Activated naive CD8-positive, alpha-beta T cell treated with anti-CD3 and anti-CD28 coated beads, Interleukin-2, amount 50 U/mL, for 24 hours (primary cell): ENCODE results near the gene STK17B.
A peak's percentile ranks its signal among the peaks of the same experiment; 100 is the strongest.

Experiments
- ATAC-seq: fragments of 150-1000 bp; cut with Tn5 transposase; one replicate; pipeline ENCODE4 v1.10.0; 2021
- DNase-seq: peaks from one replicate; pipeline ENCODE4 v3.0.0; 2021
- H3K27ac Mint-ChIP-seq: one replicate; pipeline ENCODE4 v1.8.0; 2021; ENCODE audit warnings: mild to moderate bottlenecking, mixed read lengths
- H3K27me3 Mint-ChIP-seq: one replicate; pipeline ENCODE4 v1.8.0; 2021; ENCODE audit warnings: mixed read lengths
- H3K36me3 Mint-ChIP-seq: one replicate; pipeline ENCODE4 v1.8.0; 2021; ENCODE audit warnings: low read depth, mixed read lengths
- H3K4me1 Mint-ChIP-seq: one replicate; pipeline ENCODE4 v1.8.0; 2021; ENCODE audit warnings: mixed read lengths
- H3K4me3 Mint-ChIP-seq: one replicate; pipeline ENCODE4 v1.8.0; 2021; ENCODE audit warnings: mild to moderate bottlenecking, moderate library complexity, mixed read lengths
- H3K9me3 Mint-ChIP-seq: one replicate; pipeline ENCODE4 v1.8.0; 2021; ENCODE audit warnings: mixed read lengths

STK17B gene

GRCh38 chr2:196128749-196129148 lies 42.6 kb downstream of the STK17B start:
- Mint-ChIP-seq H3K4me3 (no peak overlapping the region), H3K27me3 (no peaks in the 10 kb centered on the region), H3K27ac (no peak overlapping the region), H3K4me1 (peaks cover 8% of the 10 kb centered on the region), H3K36me3 (peaks cover 44% of the 10 kb centered on the region), H3K9me3 (peaks cover 55% of the 10 kb centered on the region)
- DNase-seq, result no peak
- no peak for ATAC-seq

DNA sequence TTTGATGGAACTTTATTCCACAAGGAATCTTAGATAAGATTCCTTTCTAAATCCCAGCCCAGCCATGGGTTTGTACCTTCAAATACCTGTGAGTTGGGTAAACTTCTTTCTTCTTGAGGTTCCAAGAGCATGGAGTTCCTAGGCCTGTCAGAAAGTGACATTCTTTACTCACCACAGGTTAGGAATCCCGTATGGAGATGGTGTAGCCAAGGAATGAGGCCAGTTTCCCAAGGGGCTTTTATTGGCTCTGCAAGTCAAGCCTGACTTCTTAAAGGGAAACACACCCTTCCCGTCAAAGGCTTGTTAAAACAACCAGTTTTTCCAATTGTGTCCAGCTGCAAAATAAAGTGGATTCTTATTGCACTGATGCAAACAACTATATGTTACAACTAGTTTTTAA lies 45.8 kb downstream of the STK17B start:
- no peak overlapping the region for H3K27ac Mint-ChIP-seq
- ATAC-seq, result no peak

DNA sequence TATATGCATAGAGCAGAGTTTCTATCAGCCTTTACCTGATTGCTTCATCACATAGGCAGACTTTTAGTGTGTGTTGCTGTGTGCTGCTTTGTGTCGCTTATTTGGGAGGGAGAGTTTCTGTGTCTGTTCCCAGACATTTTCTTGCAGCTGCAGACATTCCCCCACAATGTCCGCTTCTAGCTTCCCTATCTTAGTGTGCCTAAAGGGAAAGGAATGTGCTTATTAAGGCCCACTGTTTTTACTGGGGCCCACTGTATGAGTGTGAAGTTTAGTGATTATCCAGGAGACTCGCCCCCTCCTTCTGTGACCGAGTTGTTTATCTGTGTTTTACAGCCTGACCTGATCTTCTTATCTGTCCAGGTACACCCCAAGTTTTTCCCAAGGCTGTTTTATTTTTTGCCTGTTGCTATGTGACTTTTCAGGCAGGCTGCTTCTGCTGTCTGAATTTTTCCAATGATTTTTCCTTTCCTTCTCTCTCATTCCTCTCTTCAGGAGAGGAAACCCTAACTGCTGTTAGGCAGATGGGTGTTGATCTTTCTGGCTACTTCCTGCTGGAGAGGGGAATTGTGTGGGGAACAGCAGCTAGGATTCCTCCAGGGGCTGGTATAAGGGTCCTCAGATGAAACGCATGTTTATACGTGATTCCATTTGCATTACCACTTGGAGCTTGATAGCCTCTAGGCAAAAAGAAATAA lies 47.6 kb downstream of the STK17B start:
- H3K36me3 Mint-ChIP-seq, result peaks cover 2% of the 10 kb centered on the region
- H3K4me1 Mint-ChIP-seq, result no peaks in the 10 kb centered on the region
- ATAC-seq (no peak), DNase-seq (no peak)
- peaks cover 10% of the 10 kb centered on the region for H3K9me3 Mint-ChIP-seq
- H3K27me3 Mint-ChIP-seq, result no peaks in the 10 kb centered on the region
- H3K4me3 Mint-ChIP-seq, result no peak overlapping the region
- no peak overlapping the region for H3K27ac Mint-ChIP-seq

More for the DNA sequence above, 45.8 kb downstream of the STK17B start:
- Mint-ChIP-seq H3K4me1 (no peaks in the 10 kb centered on the region), H3K9me3 (peaks cover 28% of the 10 kb centered on the region), H3K4me3 (no peak overlapping the region), H3K36me3 (peaks cover 18% of the 10 kb centered on the region), H3K27me3 (no peaks in the 10 kb centered on the region)
- no peak for DNase-seq

GRCh38 chr2:196119926-196120325 lies 51.5 kb downstream of the STK17B start:
- Mint-ChIP-seq H3K27me3 (no peaks in the 10 kb centered on the region), H3K9me3 (peaks cover 4% of the 10 kb centered on the region), H3K4me1 (no peaks in the 10 kb centered on the region), H3K36me3 (peaks cover 2% of the 10 kb centered on the region), H3K4me3 (no peak overlapping the region), H3K27ac (no peak overlapping the region)
- ATAC-seq, result no peak
- DNase-seq, result no peak

- DNase-seq (no peak), ATAC-seq (no peak)
- Mint-ChIP-seq H3K27ac (no peak overlapping the region), H3K27me3 (no peaks in the 10 kb centered on the region), H3K9me3 (peaks cover 4% of the 10 kb centered on the region), H3K4me1 (peaks cover 12% of the 10 kb centered on the region), H3K36me3 (peaks cover 2% of the 10 kb centered on the region), H3K4me3 (no peak overlapping the region)
These were observed 54.1 kb downstream of the STK17B start for GRCh38 chr2:196117214-196117705.

DNA sequence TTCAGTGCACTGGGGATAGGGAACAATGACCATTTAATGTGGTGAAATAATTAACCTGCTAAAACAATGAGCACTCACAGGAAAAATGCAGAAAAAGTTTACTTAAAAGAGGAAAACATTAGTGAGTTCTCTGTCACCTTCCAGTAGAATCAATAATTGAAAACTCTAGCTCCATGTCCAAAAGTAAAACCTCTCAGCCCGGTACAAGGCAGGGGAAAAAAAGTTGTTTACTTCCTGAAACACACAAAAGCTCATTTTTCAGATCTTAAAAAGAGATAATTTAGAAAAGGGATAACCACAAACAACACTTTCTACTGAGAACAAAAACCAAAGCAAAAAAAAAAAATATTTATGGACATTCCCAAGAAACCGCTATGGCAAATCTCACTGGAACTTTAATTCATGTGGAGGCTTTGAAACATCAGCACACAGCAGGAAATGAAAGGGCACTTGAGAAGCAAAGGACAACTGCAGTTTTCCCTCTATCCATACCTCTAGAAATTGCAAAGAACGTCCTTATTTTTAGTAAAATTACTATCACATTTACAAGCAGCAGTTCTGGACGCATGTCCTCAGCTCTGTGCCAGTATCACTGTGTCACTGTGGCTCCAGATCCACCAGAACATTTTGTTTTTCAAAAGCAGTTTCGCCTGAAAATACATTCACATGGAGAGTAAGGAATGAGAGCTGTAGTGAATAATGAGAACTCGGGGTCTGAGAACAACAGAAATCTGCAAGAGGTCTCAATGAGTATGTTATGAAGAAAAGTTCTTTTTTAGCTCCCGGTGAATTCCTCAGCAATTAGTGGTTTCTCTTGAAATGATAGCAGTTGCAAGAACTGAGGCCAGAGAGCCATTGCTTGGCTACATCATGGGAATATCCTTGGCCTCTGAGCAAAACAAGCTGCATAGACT lies 58.1 kb downstream of the STK17B start:
- Mint-ChIP-seq H3K27me3 (no peaks in the 10 kb centered on the region), H3K36me3 (no peaks in the 10 kb centered on the region), H3K9me3 (no peaks in the 10 kb centered on the region), H3K4me1 (peaks cover 16% of the 10 kb centered on the region), H3K27ac (no peak overlapping the region), H3K4me3 (no peak overlapping the region)
- no peak for DNase-seq
- ATAC-seq, result no peak

GRCh38 chr2:196112418-196113034 lies 58.9 kb downstream of the STK17B start:
- peaks cover 20% of the 10 kb centered on the region for H3K4me1 Mint-ChIP-seq
- ATAC-seq, result no peak

DNA sequence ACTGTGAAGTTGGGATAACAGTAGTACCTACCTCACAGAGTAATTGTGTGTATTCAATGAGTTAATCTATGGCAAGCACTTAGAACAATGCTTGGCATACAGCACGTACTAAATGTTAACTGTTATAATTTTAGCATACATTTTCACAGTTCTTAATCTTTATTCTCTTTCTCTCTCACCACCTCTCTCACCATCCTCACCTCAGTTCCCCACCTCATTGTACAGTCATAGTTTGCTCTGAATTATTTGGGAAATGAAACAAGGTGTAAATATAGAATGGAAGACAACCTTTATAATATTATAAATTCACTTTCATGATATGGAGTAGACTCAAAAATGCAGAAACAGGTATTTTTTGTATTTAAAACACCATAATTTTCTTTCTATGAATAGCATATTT lies 62.8 kb downstream of the STK17B start:
- Mint-ChIP-seq H3K27me3 (no peaks in the 10 kb centered on the region), H3K36me3 (peaks cover 2% of the 10 kb centered on the region), H3K4me1 (peaks cover 41% of the 10 kb centered on the region), H3K9me3 (peaks cover 4% of the 10 kb centered on the region), H3K4me3 (no peak overlapping the region), H3K27ac (no peak overlapping the region)
- DNase-seq (no peak), ATAC-seq (no peak)

More at GRCh38 chr2:196112418-196113034, 58.9 kb downstream of the STK17B start:
- H3K36me3 Mint-ChIP-seq, result no peaks in the 10 kb centered on the region
- no peaks in the 10 kb centered on the region for H3K27me3 Mint-ChIP-seq
- H3K9me3 Mint-ChIP-seq, result no peaks in the 10 kb centered on the region
- H3K4me3 Mint-ChIP-seq, result no peak overlapping the region
- no peak for DNase-seq
- H3K27ac Mint-ChIP-seq, result no peak overlapping the region

DNA sequence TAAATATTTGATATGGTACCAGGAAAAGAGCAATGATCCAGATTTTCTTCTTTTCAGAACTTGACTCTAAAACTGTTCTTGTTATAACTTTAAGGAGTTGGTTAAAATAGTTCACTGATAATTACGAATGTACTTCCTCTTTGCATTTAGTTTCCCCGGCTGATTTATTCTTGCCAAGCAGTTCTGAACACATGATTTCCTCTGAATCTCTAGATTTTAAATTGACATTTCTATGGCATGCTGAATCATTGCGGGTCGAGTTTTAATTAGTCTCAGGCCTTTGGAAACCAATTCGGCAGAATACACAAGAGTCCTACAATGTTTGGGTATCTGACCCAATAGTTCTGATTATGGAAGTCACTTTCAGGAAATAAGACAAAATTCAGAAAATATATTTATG lies 65.4 kb downstream of the STK17B start:
- DNase-seq (no peak), ATAC-seq (no peak)
- H3K27me3 Mint-ChIP-seq, result no peaks in the 10 kb centered on the region
- H3K36me3 Mint-ChIP-seq, result peaks cover 2% of the 10 kb centered on the region
- peak overlapping the region; percentile 48 for H3K4me3 Mint-ChIP-seq
- peaks cover 4% of the 10 kb centered on the region for H3K9me3 Mint-ChIP-seq
- peaks cover 51% of the 10 kb centered on the region for H3K4me1 Mint-ChIP-seq
- peak overlapping the region; percentile 68 for H3K27ac Mint-ChIP-seq

GRCh38 chr2:196104066-196104465 lies 67.3 kb downstream of the STK17B start:
- H3K27ac Mint-ChIP-seq, result no peak overlapping the region
- no peak for ATAC-seq
- peaks cover 4% of the 10 kb centered on the region for H3K9me3 Mint-ChIP-seq
- H3K4me3 Mint-ChIP-seq, result no peak overlapping the region
- H3K4me1 Mint-ChIP-seq, result peaks cover 59% of the 10 kb centered on the region
- H3K27me3 Mint-ChIP-seq, result no peaks in the 10 kb centered on the region
- peaks cover 2% of the 10 kb centered on the region for H3K36me3 Mint-ChIP-seq
- DNase-seq, result no peak

GRCh38 chr2:196103626-196104025 lies 67.8 kb downstream of the STK17B start:
- ATAC-seq (no peak), DNase-seq (no peak)
- Mint-ChIP-seq H3K4me1 (peaks cover 59% of the 10 kb centered on the region), H3K27me3 (no peaks in the 10 kb centered on the region), H3K27ac (no peak overlapping the region), H3K36me3 (peaks cover 2% of the 10 kb centered on the region), H3K9me3 (peaks cover 4% of the 10 kb centered on the region), H3K4me3 (no peak overlapping the region)

DNA sequence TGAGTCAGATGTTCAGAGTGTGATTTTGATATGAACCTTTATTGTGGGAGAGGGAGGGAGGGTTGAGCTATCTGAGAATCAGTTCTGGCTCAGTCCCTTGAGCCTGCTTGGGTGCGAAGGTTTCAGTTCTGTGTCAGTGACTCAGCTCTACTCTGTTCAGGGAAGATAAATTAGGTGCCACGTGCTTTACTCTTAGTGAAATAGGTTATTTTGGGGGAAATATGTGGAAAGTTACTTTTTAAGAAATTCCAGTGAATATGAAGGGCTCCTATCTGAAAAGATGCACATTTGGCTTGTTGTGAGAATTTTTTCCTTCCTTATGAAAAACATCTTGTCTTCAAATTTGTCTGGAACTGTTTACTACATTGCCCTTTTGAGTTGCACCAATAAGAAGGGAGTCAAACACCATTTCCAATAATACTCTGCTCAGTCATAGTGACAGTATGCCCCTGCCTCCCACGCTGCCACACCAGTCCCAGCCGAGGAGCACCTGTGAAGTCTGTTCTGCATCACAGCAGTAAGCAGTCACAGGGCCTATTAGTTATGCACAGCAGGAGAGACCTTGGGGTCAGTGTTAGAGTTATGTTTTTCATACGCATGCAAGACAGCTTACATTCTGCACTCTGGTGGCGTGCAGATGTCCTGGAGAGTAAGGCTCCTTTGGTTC lies 69.9 kb downstream of the STK17B start:
- peak; percentile 48 for DNase-seq
- H3K4me3 Mint-ChIP-seq, result peak overlapping the region; percentile 26

DNA sequence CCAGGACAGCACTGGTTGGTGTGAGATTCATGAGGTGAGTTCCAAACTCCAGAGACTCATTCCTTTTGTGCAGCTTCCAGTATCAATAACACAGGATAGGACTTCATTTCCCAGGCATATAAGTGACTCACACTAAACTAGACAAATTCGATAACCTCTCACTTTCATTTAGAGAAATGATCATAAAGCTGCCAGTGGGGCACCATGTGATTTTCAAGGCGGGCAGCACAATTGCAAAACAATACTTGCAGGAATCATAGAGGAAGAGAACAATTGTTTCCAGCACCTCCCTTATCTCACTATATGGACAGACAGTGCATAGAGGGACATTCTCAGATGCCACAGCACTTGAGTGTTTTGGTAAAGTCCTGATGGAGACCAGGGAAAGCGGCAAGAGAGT lies 71.5 kb downstream of the STK17B start:
- Mint-ChIP-seq H3K27ac (no peak overlapping the region), H3K4me1 (peaks cover 39% of the 10 kb centered on the region), H3K36me3 (no peaks in the 10 kb centered on the region), H3K4me3 (no peak overlapping the region), H3K9me3 (no peaks in the 10 kb centered on the region), H3K27me3 (no peaks in the 10 kb centered on the region)
- ATAC-seq (no peak), DNase-seq (no peak)

More for the DNA sequence above, 69.9 kb downstream of the STK17B start:
- peak; percentile 96 for ATAC-seq
- H3K36me3 Mint-ChIP-seq, result no peaks in the 10 kb centered on the region
- no peaks in the 10 kb centered on the region for H3K27me3 Mint-ChIP-seq
- peak overlapping the region; percentile 64 for H3K27ac Mint-ChIP-seq
- peaks cover under 1% of the 10 kb centered on the region for H3K9me3 Mint-ChIP-seq
- H3K4me1 Mint-ChIP-seq, result peaks cover 53% of the 10 kb centered on the region
